HEK293T (cell line): Measurements from ENCODE around the gene PID1.

Experiments
- CTCF ChIA-PET: fragments of 350-600 bp; formaldehyde crosslinking; extraction: SDS; loops from one replicate; lab custom pipeline; 2021; ENCODE audit warnings: antibody characterized with exemption, inconsistent platforms; lab: Yijun Ruan, JAX
- POLR2A ChIA-PET: fragments of 350-600 bp; formaldehyde crosslinking; extraction: SDS; loops from one replicate; lab custom pipeline; 2020; ENCODE audit warnings: antibody characterized with exemption, inconsistent platforms; lab: Yijun Ruan, JAX
- DNase-seq: peaks from one replicate; pipeline ENCODE4 v3.0.0; 2012; ENCODE audit warnings: mixed read lengths; ENCODE audit errors: extremely low spot score
- ARNT ChIP-seq: fragments of 450-650 bp; IDR thresholded peaks from 2 replicates; pipeline ENCODE4 v1.6.1; 2017; ENCODE audit warnings: mild to moderate bottlenecking
- CTBP1 ChIP-seq: fragments of 450-650 bp; IDR thresholded peaks from 2 replicates; pipeline ENCODE4 v1.6.1; 2016; ENCODE audit warnings: borderline replicate concordance
- ELF4 ChIP-seq: fragments of 450-650 bp; IDR thresholded peaks from 2 replicates; pipeline ENCODE4 v1.6.1; 2017; ENCODE audit warnings: antibody characterized with exemption
- FOXA1 ChIP-seq: fragments of 450-650 bp; IDR thresholded peaks from 2 replicates; pipeline ENCODE4 v1.6.1; 2016; ENCODE audit warnings: mild to moderate bottlenecking
- FOXK2 ChIP-seq: fragments of 450-650 bp; IDR thresholded peaks from 2 replicates; pipeline ENCODE4 v1.6.1; 2016; ENCODE audit warnings: mild to moderate bottlenecking
- FOXM1 ChIP-seq: fragments of 450-650 bp; IDR thresholded peaks from 2 replicates; pipeline ENCODE4 v1.6.1; 2017; ENCODE audit warnings: mild to moderate bottlenecking, borderline replicate concordance
- HDGF ChIP-seq: fragments of 450-650 bp; IDR thresholded peaks from 2 replicates; pipeline ENCODE4 v1.6.1; 2017; ENCODE audit warnings: antibody characterized with exemption, borderline replicate concordance
- LEF1 ChIP-seq: fragments of 450-650 bp; IDR thresholded peaks from 2 replicates; pipeline ENCODE4 v1.6.1; 2017; ENCODE audit warnings: mild to moderate bottlenecking, borderline replicate concordance
- NFRKB ChIP-seq: fragments of 450-650 bp; IDR thresholded peaks from 2 replicates; pipeline ENCODE4 v1.6.1; 2016; ENCODE audit warnings: mild to moderate bottlenecking, moderate library complexity
- PKNOX1 ChIP-seq: fragments of 450-650 bp; IDR thresholded peaks from 2 replicates; pipeline ENCODE4 v1.6.1; 2016
- SP1 ChIP-seq: fragments of 450-650 bp; IDR thresholded peaks from 2 replicates; pipeline ENCODE4 v1.6.1; 2017
- SUZ12 ChIP-seq: fragments of 450-650 bp; IDR thresholded peaks from 2 replicates; pipeline ENCODE4 v1.6.1; 2016; ENCODE audit warnings: mild to moderate bottlenecking
- TARDBP ChIP-seq: fragments of 450-650 bp; IDR thresholded peaks from 2 replicates; pipeline ENCODE4 v1.6.1; 2016
- ZNF384 ChIP-seq: fragments of 450-650 bp; IDR thresholded peaks from 2 replicates; pipeline ENCODE4 v1.6.1; 2016

PID1 gene

DNA sequence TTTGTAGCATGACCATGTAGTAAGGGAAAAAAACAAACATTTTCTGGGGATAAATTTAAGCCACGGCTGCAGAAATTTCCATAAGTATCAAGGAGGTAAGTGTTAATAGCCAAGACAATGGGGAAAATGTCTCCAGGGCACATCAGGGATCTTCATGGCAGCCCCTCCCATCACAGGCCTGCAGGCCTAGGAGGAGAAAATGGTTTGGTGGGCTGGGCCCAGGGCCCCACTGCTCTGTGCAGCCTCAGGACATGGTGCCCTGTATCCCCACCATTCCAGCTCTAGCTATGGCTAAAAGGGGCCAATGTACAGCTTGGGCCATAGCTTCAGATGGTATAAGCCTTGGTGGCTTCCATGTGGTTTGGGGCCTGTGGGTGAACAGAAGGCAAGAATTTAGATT is 271.8 kb downstream of the PID1 start:
- ChIA-PET CTCF (no interaction called here), POLR2A (no interaction called here)
- DNase-seq: no peak
- TF ChIP-seq FOXK2 (no peak), ZNF384 (no peak), PKNOX1 (no peak), NFRKB (no peak), TARDBP (no peak), FOXA1 (no peak), SUZ12 (no peak), ELF4 (no peak), CTBP1 (no peak), ARNT (no peak), FOXM1 (no peak)

- no peak for TF ChIP-seq SP1
- no peak for TF ChIP-seq NFRKB
- TF ChIP-seq ELF4: no peak
- no peak for TF ChIP-seq FOXM1
- ChIA-PET CTCF (no interaction called here), POLR2A (no interaction called here)
- DNase-seq: no peak
These were observed 282.3 kb downstream of the PID1 start for GRCh38 chr2:228988786-228989185.

DNA sequence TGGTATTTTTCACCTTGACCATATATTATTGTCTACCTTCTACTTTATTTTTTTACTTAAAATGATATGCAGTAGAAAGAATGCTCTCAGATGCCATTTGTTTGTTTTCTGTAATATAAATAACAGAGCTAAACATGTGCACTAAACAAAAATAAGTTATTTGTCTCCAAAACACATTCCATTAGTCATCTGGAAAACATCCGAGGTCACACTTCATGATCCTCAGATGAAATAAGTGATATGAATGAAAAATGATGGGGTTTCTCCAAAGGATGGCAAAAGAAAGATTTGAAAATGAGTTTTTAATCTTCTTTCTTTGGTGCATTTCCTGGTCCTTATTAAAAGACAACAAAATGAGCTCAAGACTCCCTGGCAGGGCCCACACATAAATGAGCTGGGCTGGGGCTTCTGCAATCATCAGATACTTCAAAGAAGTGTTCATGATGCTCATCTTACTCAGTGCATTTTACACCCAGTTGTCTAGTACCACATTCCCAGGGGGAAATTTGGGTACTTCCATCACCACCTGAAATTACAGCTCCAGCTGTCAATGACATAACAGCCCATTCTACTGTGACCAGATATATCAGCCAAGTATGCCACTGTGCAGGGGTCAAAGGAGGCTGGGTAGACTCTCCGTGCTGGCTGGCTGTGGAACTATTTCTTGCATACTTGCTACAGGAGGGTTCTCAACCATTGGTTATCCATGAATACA is 283.5 kb downstream of the PID1 start:
- TF ChIP-seq ARNT (no peak), HDGF (no peak), FOXM1 (no peak), FOXA1 (no peak), SP1 (no peak), ZNF384 (no peak)
- POLR2A ChIA-PET: no interaction called here
- DNase-seq: no peak
- CTCF ChIA-PET: no interaction called here

DNA sequence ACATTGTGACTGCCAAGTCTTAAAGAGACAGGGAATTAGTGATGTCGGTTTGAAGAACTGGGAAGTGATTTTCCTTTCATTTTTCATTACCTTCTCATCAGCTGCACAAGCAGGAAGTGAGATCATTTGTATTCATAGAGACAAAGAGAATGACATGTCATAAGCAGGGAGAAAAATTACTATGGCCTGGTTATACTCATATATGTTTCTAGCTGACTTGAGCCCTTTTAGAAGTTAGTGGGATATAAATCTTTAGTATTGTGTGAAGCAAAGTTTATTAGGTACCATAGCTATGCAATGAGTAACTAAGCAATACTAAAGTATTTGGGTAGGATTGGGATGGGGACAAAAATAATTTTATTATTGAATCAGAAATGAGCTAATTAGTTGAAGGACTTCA is 284.1 kb downstream of the PID1 start:
- ChIA-PET POLR2A (no interaction called here), CTCF (no interaction called here)
- TF ChIP-seq CTBP1: no peak
- TF ChIP-seq FOXA1: no peak
- TF ChIP-seq TARDBP: no peak
- TF ChIP-seq SP1: no peak
- TF ChIP-seq ELF4: no peak
- no peak for TF ChIP-seq ZNF384
- TF ChIP-seq SUZ12: no peak
- TF ChIP-seq ARNT: no peak
- TF ChIP-seq NFRKB: no peak
- TF ChIP-seq FOXM1: no peak
- DNase-seq: no peak

DNA sequence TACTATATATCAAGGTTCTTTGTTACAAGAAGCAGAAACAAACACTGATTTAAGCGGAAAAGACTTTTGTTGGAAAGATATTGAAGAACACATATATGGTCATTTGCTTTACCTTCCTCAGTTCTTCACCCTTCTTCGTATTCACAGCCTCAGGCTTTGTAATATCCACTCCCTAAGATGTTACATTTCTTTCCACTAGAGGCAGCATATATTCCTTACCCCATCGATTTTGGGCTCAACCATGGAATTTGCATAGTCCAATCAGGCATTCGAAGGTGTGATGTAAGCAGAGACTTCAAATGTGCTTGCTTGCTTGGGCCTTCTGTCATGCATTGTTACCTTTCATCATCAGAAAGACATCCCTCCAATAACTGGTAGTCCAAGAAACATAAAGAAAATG is 287.4 kb downstream of the PID1 start:
- ChIA-PET POLR2A (no interaction called here), CTCF (no interaction called here)
- TF ChIP-seq TARDBP (no peak), FOXK2 (no peak), SUZ12 (no peak), ARNT (no peak)
- DNase-seq: no peak

DNA sequence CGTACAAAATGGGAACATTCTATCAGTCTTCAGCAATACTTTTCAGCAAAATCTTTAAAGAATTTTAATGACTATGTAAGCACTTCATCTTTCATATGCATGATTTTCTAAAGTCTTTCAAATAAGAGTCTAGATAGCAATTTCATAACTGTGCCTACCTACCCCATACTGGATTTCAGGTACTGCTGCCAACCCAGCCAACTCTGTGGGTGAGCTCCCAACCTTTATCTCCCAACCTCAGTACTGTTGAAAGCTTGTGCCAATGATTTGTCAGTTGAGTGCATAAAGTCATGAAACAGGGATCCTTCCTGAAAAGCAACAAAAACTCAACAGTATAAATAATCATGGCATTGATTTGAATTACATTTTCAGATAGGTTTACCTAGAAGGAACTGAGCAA is 296.9 kb downstream of the PID1 start:
- no peak for TF ChIP-seq NFRKB
- TF ChIP-seq TARDBP: no peak
- TF ChIP-seq FOXM1: no peak
- TF ChIP-seq FOXK2: no peak
- no peak for TF ChIP-seq LEF1
- TF ChIP-seq PKNOX1: no peak
- no peak for TF ChIP-seq ARNT
- TF ChIP-seq SP1: no peak
- POLR2A ChIA-PET: no interaction called here
- no peak for DNase-seq
- CTCF ChIA-PET: no interaction called here
